GM23248 (cell line): ENCODE measurements around the gene MIGA2.

Experiments
- EZH2 ChIP-seq: fragments of 200-600 bp; sonication (generic); IDR thresholded peaks from 2 replicates; pipeline ENCODE4 v1.6.1; 2018; ENCODE audit warnings: antibody characterized with exemption, mild to moderate bottlenecking; ENCODE audit not compliant: insufficient read depth, poor library complexity, severe bottlenecking
- EZH2phosphoT487 ChIP-seq: fragments of 200-600 bp; sonication (generic); IDR thresholded peaks from 2 replicates; pipeline ENCODE4 v1.6.1; 2018; ENCODE audit warnings: antibody characterized with exemption, moderate library complexity, mild to moderate bottlenecking, low read depth; ENCODE audit not compliant: insufficient read depth

GRCh38 chr9:129074106-129074505 lies 37.7 kb downstream of the MIGA2 start:
- TF ChIP-seq EZH2phosphoT487 (no peak), EZH2 (no peak)
